ENCODE measurements around the gene ZNF616.

DNA sequence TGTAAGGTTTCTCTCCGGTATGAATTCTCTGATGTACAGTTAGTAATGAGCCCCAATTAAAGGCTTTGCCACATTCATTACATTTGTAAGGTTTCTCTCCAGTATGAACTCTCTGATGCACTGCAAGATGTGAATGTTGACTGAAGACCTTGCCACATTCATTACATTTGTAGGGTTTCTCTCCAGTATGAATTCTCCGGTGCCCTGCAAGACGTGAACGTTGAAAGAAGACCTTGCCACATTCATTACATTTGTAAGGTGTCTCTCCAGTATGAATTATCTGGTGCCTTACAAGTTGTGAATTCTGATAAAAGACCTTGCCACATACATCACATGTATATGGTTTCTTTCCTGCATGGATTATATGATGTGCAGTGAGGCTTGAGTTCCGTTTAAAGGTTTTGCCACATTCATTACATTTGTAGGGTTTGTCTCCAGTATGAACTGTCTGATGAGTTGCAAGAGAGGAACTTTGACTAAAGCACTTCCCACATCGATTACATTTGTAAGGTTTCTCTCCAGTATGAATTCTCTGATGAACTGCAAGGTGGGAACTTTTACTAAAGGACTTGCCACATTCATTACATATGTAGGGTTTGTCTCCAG lies 73.4 kb downstream of the ZNF616 start:
- no peak for TF ChIP-seq EP300 (IDR thresholded peaks at IDR 0.05; ENCODE audit: borderline replicate concordance)
- TF ChIP-seq, protein P1, sequence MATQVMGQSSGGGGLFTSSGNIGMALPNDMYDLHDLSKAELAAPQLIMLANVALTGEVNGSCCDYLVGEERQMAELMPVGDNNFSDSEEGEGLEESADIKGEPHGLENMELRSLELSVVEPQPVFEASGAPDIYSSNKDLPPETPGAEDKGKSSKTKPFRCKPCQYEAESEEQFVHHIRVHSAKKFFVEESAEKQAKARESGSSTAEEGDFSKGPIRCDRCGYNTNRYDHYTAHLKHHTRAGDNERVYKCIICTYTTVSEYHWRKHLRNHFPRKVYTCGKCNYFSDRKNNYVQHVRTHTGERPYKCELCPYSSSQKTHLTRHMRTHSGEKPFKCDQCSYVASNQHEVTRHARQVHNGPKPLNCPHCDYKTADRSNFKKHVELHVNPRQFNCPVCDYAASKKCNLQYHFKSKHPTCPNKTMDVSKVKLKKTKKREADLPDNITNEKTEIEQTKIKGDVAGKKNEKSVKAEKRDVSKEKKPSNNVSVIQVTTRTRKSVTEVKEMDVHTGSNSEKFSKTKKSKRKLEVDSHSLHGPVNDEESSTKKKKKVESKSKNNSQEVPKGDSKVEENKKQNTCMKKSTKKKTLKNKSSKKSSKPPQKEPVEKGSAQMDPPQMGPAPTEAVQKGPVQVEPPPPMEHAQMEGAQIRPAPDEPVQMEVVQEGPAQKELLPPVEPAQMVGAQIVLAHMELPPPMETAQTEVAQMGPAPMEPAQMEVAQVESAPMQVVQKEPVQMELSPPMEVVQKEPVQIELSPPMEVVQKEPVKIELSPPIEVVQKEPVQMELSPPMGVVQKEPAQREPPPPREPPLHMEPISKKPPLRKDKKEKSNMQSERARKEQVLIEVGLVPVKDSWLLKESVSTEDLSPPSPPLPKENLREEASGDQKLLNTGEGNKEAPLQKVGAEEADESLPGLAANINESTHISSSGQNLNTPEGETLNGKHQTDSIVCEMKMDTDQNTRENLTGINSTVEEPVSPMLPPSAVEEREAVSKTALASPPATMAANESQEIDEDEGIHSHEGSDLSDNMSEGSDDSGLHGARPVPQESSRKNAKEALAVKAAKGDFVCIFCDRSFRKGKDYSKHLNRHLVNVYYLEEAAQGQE (IDR thresholded peaks at IDR 0.05; ENCODE audit: low read depth) = no peak
- TF ChIP-seq EGR1 (IDR thresholded peaks at IDR 0.05) = no peak
- TF ChIP-seq FOXM1 (IDR thresholded peaks at IDR 0.05; ENCODE audit: borderline replicate concordance, low read depth) = no peak
- no peak for TF ChIP-seq TEAD4 (IDR thresholded peaks at IDR 0.05)
- no peak for TF ChIP-seq CREB1 (IDR thresholded peaks at IDR 0.05; ENCODE audit: low read depth)
- no peak for TF ChIP-seq NFIC (IDR thresholded peaks at IDR 0.05)
- no peak for TF ChIP-seq TAF1 (IDR thresholded peaks at IDR 0.05; ENCODE audit: low read depth)
- no peak for TF ChIP-seq RAD21 (IDR thresholded peaks at IDR 0.05; ENCODE audit: low read depth)
- TF ChIP-seq, protein P2, sequence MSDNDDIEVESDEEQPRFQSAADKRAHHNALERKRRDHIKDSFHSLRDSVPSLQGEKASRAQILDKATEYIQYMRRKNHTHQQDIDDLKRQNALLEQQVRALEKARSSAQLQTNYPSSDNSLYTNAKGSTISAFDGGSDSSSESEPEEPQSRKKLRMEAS (IDR thresholded peaks at IDR 0.05) = no peak
- TF ChIP-seq CEBPB (IDR thresholded peaks at IDR 0.05) = no peak
